ENCODE data around the gene NCL. TPM values are rescaled to one million over a fixed set of nuclear protein-coding genes. Genes with fewer than 3 reads are reported as not detected.

The NCL gene
- total and polyA plus RNA-seq, 2 of the 13 experiments (the other 11 are each of a cell fraction or from before 2014, with no cell fraction given), result 105 to 779 TPM

DNA sequence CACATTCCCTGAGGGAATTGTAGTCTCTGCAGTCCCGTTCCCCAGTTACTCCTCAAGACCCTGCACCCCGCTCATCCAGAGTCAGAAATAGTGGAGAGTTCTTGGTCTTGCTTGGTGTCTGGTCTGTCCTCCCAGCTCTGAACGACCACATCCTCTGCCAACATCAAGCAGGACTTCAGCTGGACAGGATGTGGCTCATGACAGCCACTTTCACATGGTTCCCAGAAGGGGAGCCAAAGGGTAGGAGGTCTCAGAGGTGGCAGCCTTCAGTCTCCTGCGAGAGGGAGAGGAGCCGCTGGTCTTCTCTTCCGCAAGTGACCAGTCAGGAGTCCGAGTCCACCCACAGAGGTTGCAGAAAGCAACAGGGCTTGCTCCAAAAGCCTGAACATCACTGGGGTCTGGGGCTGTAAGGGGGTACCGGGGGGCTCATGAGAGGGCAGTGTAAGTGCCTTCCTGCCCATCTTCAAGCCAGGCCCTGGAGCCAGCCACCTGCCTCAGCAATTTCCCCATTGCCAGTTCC is 38.9 kb downstream of the NCL start:
- intact Hi-C loops (cut with micrococcal nuclease; ENCODE audit: unreplicated experiment), result no loop called here
- TF ChIP-seq ZNF746 (CRISPR knock-in tag; IDR thresholded peaks at IDR 0.05), result no peak
- TF ChIP-seq SAP130 (CRISPR knock-in tag; IDR thresholded peaks at IDR 0.05; ENCODE audit: low read depth), result 0 out of 2 replicates have a peak, but pooled peaks have one; percentile 12
- no peak for TF ChIP-seq ZNF691 (CRISPR knock-in tag; IDR thresholded peaks at IDR 0.05; ENCODE audit: borderline replicate concordance, low read depth)
- no peak for TF ChIP-seq DMAP1 (CRISPR knock-in tag; IDR thresholded peaks at IDR 0.05)
- 0 out of 2 replicates have a peak, but pooled peaks have one; percentile 35 for TF ChIP-seq ZNF512B (CRISPR knock-in tag; IDR thresholded peaks at IDR 0.05; ENCODE audit: borderline replicate concordance)
- TF ChIP-seq, protein P1, sequence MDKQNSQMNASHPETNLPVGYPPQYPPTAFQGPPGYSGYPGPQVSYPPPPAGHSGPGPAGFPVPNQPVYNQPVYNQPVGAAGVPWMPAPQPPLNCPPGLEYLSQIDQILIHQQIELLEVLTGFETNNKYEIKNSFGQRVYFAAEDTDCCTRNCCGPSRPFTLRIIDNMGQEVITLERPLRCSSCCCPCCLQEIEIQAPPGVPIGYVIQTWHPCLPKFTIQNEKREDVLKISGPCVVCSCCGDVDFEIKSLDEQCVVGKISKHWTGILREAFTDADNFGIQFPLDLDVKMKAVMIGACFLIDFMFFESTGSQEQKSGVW (CRISPR knock-in tag; IDR thresholded peaks at IDR 0.05; ENCODE audit: borderline replicate concordance), result no peak
- TF ChIP-seq ZBTB8A (CRISPR knock-in tag; IDR thresholded peaks at IDR 0.05; ENCODE audit: borderline replicate concordance, low read depth), result no peak
- TF ChIP-seq HHEX (CRISPR knock-in tag; IDR thresholded peaks at IDR 0.05), result no peak
- no peak for TF ChIP-seq ZNF619 (CRISPR knock-in tag; IDR thresholded peaks at IDR 0.05)
- no peak for TF ChIP-seq ZC3H4 (CRISPR knock-in tag; IDR thresholded peaks at IDR 0.05; ENCODE audit: borderline replicate concordance)
- TF ChIP-seq ZNF598 (CRISPR knock-in tag; IDR thresholded peaks at IDR 0.05; ENCODE audit: borderline replicate concordance), result 0 out of 2 replicates have a peak, but pooled peaks have one; percentile 24
- TF ChIP-seq MTF2 (CRISPR knock-in tag; IDR thresholded peaks at IDR 0.05; ENCODE audit: borderline replicate concordance), result no peak
- TF ChIP-seq SNAPC4 (CRISPR knock-in tag; IDR thresholded peaks at IDR 0.05), result no peak
- TF ChIP-seq ZNF430 (CRISPR knock-in tag; IDR thresholded peaks at IDR 0.05), result no peak
- TF ChIP-seq ZNF101 (CRISPR knock-in tag; IDR thresholded peaks at IDR 0.05; ENCODE audit: borderline replicate concordance, low read depth), result no peak
- TF ChIP-seq MIER2 (CRISPR knock-in tag; IDR thresholded peaks at IDR 0.05), result no peak

More for the DNA sequence above, 38.9 kb downstream of the NCL start:
- H4K20me1 ChIP-seq (ENCODE audit: insufficient read depth, low read length), result no peaks in the 10 kb centered on the region
- peak overlapping the region; percentile 19; the same call in 1 of the 2 replicates for H3K4me2 ChIP-seq (ENCODE audit: low read depth, low read length)
- no peak overlapping the region for H2AFZ ChIP-seq (ENCODE audit: low read length)
- peaks cover 28% of the 10 kb centered on the region for H3K4me1 ChIP-seq (ENCODE audit: insufficient read depth, low read length)
- H3K27me3 ChIP-seq (ENCODE audit: control insufficient read depth in 1 of 2, insufficient read depth in 2 of 2, low read length in 2 of 2), result peaks cover 0 to 8% of the 10 kb centered on the region in 2 experiments; a peak in 2 of 5 replicates
- POLR2A ChIA-PET, result interaction anchor here (1.4 kb wide), 1 partner anchor 39 kb away, joined by 6 read pairs; the partner anchor contains the start of gene NCL
- H3K9ac ChIP-seq (ENCODE audit: insufficient read depth, low read depth, low read length), result no peak overlapping the region
- peak; percentile 24 for DNase-seq (ENCODE audit: low spot score)
- no peaks in the 10 kb centered on the region for H3K36me3 ChIP-seq (replicated peaks in 1 of 2; ENCODE audit: control insufficient read depth in 1 of 2, insufficient read depth in 2 of 2, low read length in 2 of 2)
- in situ Hi-C loops (cut with HindIII; ENCODE audit: extremely low pct_ligation_motif_present, low pct_unique_long_range_greater_than_20kb), result no loop called here
- BruUV-seq (replicated peaks), result no TSS peak
- no peaks in the 10 kb centered on the region for H3K9me3 ChIP-seq (ENCODE audit: low read length)
- peak; percentile 84 for ATAC-seq
- H3K79me2 ChIP-seq (ENCODE audit: insufficient read depth, low read length), result no peaks in the 10 kb centered on the region
- 27% methylated on average over 7 of the region's 8 CpGs for WGBS (ENCODE audit: low lambda C conversion rate)
- H3K4me3 ChIP-seq (replicated peaks in 1 of 3; ENCODE audit: insufficient read depth in 1 of 3, low read depth in 2 of 3, low read length in 3 of 3), result no peak overlapping the region; a peak in 1 of 6 replicates
- CTCF ChIA-PET (ENCODE audit: low intra/inter-chr PET ratio, low total read pairs), result no interaction called here
- H3K27ac ChIP-seq (ENCODE audit: extremely low read length, insufficient read depth, low read length), result no peak overlapping the region
- FAIRE-seq, result peak; percentile 64

All from HepG2 (cell line).